Lower leg skin (tissue), 4 donors: ENCODE measurements around the gene ABLIM1. TPM values are rescaled to one million over a fixed set of nuclear protein-coding genes. Genes with fewer than 3 reads are reported as not detected.

Experiments
- DNase-seq, 2 donors: peaks; one replicate each; pipeline ENCODE4 v3.0.0-alpha.2; 2019; ENCODE audit warnings: low spot score in 2 of 2
- H3K4me3 ChIP-seq: fragments of 200-600 bp; sonication (generic); 2 replicates; pipeline ENCODE4 v1.5.1; 2017; ENCODE audit warnings: mild to moderate bottlenecking, low read depth; ENCODE audit not compliant: poor library complexity, severe bottlenecking
- CTCF ChIP-seq, 3 donors: fragments of 450-650 bp; IDR thresholded peaks; one replicate each; pipeline ENCODE4 v1.5.1; 2016; ENCODE audit warnings: antibody characterized with exemption in 3 of 3, mild to moderate bottlenecking in 3 of 3, moderate library complexity in 2 of 3
- POLR2A ChIP-seq, 2 donors: fragments of 450-650 bp; IDR thresholded peaks; one replicate each; pipeline ENCODE4 v1.6.1; 2016 to 2017; ENCODE audit warnings: antibody characterized with exemption in 2 of 2, mild to moderate bottlenecking in 1 of 2, moderate library complexity in 1 of 2
- WGBS, 2 donors: methylation state at CpG; one replicate each; pipeline ENCODE4 v1.1.5; 2018; 5-methylcytosine and 5-hydroxymethylcytosine counted together
- intact Hi-C: fragments of 100-400 bp; cut with DNase I; formaldehyde crosslinking; loops from one replicate; pipeline ENCODE4 v1.15.0; 2023; ENCODE audit warnings: low total_unique reads
- total RNA-seq, 4 donors: library from RNA; depleted of rRNA; stranded (reverse); fragments of >200 nt; gene quantifications; one replicate each; pipeline ENCODE4 v1.1.0, GENCODE V29; 2016

ABLIM1 gene
- total RNA-seq, 4 donors from 2014 or later = 171 to 258 (median 209) TPM

- TF ChIP-seq POLR2A (IDR thresholded peaks at IDR 0.05) = no peak
- intact Hi-C loops = no loop called here
- DNase-seq = no peak
- H3K4me3 ChIP-seq = no peak overlapping the region
- 65 to 72% methylated on average over 4 of the region's 4 CpGs for WGBS, 2 donors
Observed at GRCh38 chr10:114605155-114605797, 52.8 kb downstream of the ABLIM1 start.

GRCh38 chr10:114604357-114605130 lies 53.5 kb downstream of the ABLIM1 start:
- H3K4me3 ChIP-seq = no peak overlapping the region
- no peak for DNase-seq
- WGBS, 2 donors = 66 to 79% methylated on average over 5 of the region's 5 CpGs
- intact Hi-C loops = no loop called here
- no peak for TF ChIP-seq POLR2A (IDR thresholded peaks at IDR 0.05)
- TF ChIP-seq CTCF (IDR thresholded peaks at IDR 0.05) = no peak

- intact Hi-C loops = no loop called here
- 61 to 79% methylated on average over 2 of the region's 2 CpGs for WGBS, 2 donors
- TF ChIP-seq CTCF (IDR thresholded peaks at IDR 0.05) (no peak), POLR2A (IDR thresholded peaks at IDR 0.05) (no peak)
- H3K4me3 ChIP-seq = no peak overlapping the region
- no peak for DNase-seq
Observed at GRCh38 chr10:114603948-114604347, 54.1 kb downstream of the ABLIM1 start.

- DNase-seq = no peak
- 79 to 86% methylated on average over 1 of the region's 1 CpG for WGBS, 2 donors
- no peak overlapping the region for H3K4me3 ChIP-seq
- intact Hi-C loops = no loop called here
- TF ChIP-seq CTCF (IDR thresholded peaks at IDR 0.05) = no peak
- no peak for TF ChIP-seq POLR2A (IDR thresholded peaks at IDR 0.05)
Observed at GRCh38 chr10:114603303-114603702, 54.8 kb downstream of the ABLIM1 start.

GRCh38 chr10:114600057-114600456 lies 58.0 kb downstream of the ABLIM1 start:
- no peak overlapping the region for H3K4me3 ChIP-seq
- no peak for DNase-seq
- intact Hi-C loops = no loop called here
- no peak for TF ChIP-seq CTCF (IDR thresholded peaks at IDR 0.05)
- TF ChIP-seq POLR2A (IDR thresholded peaks at IDR 0.05) = no peak
- WGBS, 2 donors = 93 to 95% methylated on average over 3 of the region's 3 CpGs

- no peak for DNase-seq
- TF ChIP-seq CTCF (IDR thresholded peaks at IDR 0.05) = no peak
- TF ChIP-seq POLR2A (IDR thresholded peaks at IDR 0.05) = no peak
- intact Hi-C loops = no loop called here
- 89 to 93% methylated on average over 5 of the region's 5 CpGs for WGBS, 2 donors
- H3K4me3 ChIP-seq = no peak overlapping the region
Observed at GRCh38 chr10:114596793-114597192, 61.3 kb downstream of the ABLIM1 start.
